Endodermal cell (in vitro differentiated cells): Measurements from ENCODE around the gene TBX5. TPM values are rescaled to one million over a fixed set of nuclear protein-coding genes. Genes with fewer than 3 reads are reported as not detected.

Experiments used
- DNase-seq: peaks from one replicate; pipeline ENCODE4 v3.0.0-alpha.2; 2017
- H3K27ac ChIP-seq: 2 replicates; pipeline ENCODE4 v1.5.1; 2013; ENCODE audit warnings: mild to moderate bottlenecking, low read depth, low read length, moderate library complexity
- H3K27me3 ChIP-seq: 2 replicates; pipeline ENCODE4 v1.6.1; 2013; ENCODE audit warnings: mild to moderate bottlenecking, low read length, moderate library complexity; ENCODE audit not compliant: insufficient read depth, control insufficient read depth, poor library complexity, severe bottlenecking
- H3K36me3 ChIP-seq: 2 replicates; pipeline ENCODE4 v1.7.0; 2013; ENCODE audit warnings: mild to moderate bottlenecking, low read length, moderate library complexity; ENCODE audit not compliant: control insufficient read depth, insufficient read depth
- H3K4me1 ChIP-seq: one replicate; pipeline ENCODE4 v1.7.0; 2013; ENCODE audit warnings: low read length; ENCODE audit not compliant: control insufficient read depth, insufficient read depth
- H3K4me3 ChIP-seq: 2 replicates; pipeline ENCODE4 v1.5.1; 2013; ENCODE audit warnings: mild to moderate bottlenecking, low read length, moderate library complexity
- H3K9ac ChIP-seq: 2 replicates; pipeline ENCODE4 v1.6.1; 2013; ENCODE audit warnings: mild to moderate bottlenecking, low read length, moderate library complexity; ENCODE audit not compliant: poor library complexity, severe bottlenecking; ENCODE audit errors: extremely low read depth
- H3K9me3 ChIP-seq: 2 replicates; pipeline ENCODE4 v1.6.1; 2013; ENCODE audit warnings: mild to moderate bottlenecking, low read length, moderate library complexity; ENCODE audit not compliant: control insufficient read depth
- H3K27ac Mint-ChIP-seq: 2 replicates; pipeline ENCODE4 v1.8.0; 2020; ENCODE audit warnings: mixed read lengths
- H3K27me3 Mint-ChIP-seq: 2 replicates; pipeline ENCODE4 v1.8.0; 2021; ENCODE audit warnings: mild to moderate bottlenecking, mixed read lengths; ENCODE audit not compliant: insufficient read depth
- H3K36me3 Mint-ChIP-seq: 2 replicates; pipeline ENCODE4 v1.8.0; 2020; ENCODE audit warnings: low read depth, mixed read lengths
- H3K4me1 Mint-ChIP-seq: 2 replicates; pipeline ENCODE4 v1.8.0; 2020; ENCODE audit warnings: mixed read lengths
- H3K4me3 Mint-ChIP-seq: 2 replicates; pipeline ENCODE4 v1.8.0; 2020; ENCODE audit warnings: mild to moderate bottlenecking, moderate library complexity, mixed read lengths
- H3K9me3 Mint-ChIP-seq: 2 replicates; pipeline ENCODE4 v1.8.0; 2020; ENCODE audit warnings: mild to moderate bottlenecking, mixed read lengths
- WGBS, 2 experiments: methylation state at CpG; one replicate each; pipeline versions ENCODE4 v1.1.5 to v1.1.7; 2013; ENCODE audit warnings: missing lambda C conversion rate in 2 of 2, mixed read lengths in 1 of 2; ENCODE audit not compliant: insufficient coverage in 1 of 2, insufficient read length in 1 of 2; 5-methylcytosine and 5-hydroxymethylcytosine counted together
- total RNA-seq, 2 donors: library from RNA; stranded (reverse); fragmentation: NEBNext Ultra II Directional in 1 of 2; extraction: Animal tissue kit (Norgen Biotek cat#: 25700) in 1 of 2; gene quantifications; 2 replicates in 1 of 2; 3 replicates in 1 of 2; pipeline ENCODE4 v1.2.1, GENCODE V29; 2021
- TF ChIP-seq, protein P1 (sequence below): fragments of 200-600 bp; sonication (generic); conservative IDR thresholded peaks from 2 replicates; pipeline ENCODE4 v1.5.0; 2021; ENCODE audit warnings: antibody characterized with exemption, mild to moderate bottlenecking

The TBX5 gene
- total RNA-seq, 2 donors from 2014 or later: not detected

DNA sequence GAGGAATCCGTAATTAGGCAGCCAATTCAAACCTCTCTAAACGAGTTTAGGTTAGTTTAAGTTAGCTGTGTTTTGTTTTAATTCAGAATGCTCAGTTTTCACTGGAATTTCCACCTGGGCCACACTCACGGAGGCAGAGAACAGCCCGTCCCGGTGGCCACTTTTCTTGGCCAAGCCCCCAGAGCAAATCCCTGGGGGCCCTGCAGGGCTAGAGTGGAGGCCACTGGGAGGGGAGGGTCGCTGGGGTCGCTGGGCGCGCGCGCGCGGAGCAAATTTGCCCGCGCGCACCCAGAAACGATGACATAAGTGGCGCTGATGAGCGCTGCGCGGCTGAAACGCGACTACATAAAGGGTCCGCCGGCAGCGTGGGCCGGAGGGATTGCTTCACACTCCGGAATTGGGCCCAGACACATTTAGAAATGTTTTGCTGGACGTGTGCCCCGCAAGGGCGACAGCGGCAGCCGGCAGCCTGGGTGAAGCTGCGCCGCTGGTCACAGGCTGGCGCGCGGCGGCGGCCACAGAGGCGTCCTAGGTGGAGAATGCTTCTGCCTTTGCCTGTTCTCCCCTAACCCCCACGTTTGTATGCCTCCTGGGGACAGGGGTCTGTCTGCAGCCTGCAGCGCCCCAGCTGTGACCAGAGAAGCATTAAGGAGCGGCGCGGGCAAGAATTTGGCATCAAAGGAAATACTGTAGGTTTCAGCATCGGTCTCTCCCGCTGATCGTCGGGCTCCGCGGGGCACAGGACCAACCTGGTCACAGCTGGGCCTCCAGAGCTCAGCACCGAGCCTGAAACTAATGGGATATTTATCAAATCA, 37.9 kb upstream of the TBX5 start:
- 1 to 2% methylated on average over 37 to 53 of the region's 53 CpGs for WGBS, 2 experiments
- no peak overlapping the region for H3K4me3 ChIP-seq
- H3K36me3 ChIP-seq: no peaks in the 10 kb centered on the region
- Mint-ChIP-seq H3K4me3 (no peak overlapping the region), H3K9me3 (no peaks in the 10 kb centered on the region), H3K36me3 (no peaks in the 10 kb centered on the region), H3K27me3 (peaks cover 100% of the 10 kb centered on the region), H3K4me1 (peaks cover 17% of the 10 kb centered on the region), H3K27ac (no peak overlapping the region)
- H3K9ac ChIP-seq: no peak overlapping the region
- H3K27ac ChIP-seq: no peak overlapping the region
- H3K4me1 ChIP-seq: peaks cover 3% of the 10 kb centered on the region
- DNase-seq: peak; percentile 73
- TF ChIP-seq, protein P1, sequence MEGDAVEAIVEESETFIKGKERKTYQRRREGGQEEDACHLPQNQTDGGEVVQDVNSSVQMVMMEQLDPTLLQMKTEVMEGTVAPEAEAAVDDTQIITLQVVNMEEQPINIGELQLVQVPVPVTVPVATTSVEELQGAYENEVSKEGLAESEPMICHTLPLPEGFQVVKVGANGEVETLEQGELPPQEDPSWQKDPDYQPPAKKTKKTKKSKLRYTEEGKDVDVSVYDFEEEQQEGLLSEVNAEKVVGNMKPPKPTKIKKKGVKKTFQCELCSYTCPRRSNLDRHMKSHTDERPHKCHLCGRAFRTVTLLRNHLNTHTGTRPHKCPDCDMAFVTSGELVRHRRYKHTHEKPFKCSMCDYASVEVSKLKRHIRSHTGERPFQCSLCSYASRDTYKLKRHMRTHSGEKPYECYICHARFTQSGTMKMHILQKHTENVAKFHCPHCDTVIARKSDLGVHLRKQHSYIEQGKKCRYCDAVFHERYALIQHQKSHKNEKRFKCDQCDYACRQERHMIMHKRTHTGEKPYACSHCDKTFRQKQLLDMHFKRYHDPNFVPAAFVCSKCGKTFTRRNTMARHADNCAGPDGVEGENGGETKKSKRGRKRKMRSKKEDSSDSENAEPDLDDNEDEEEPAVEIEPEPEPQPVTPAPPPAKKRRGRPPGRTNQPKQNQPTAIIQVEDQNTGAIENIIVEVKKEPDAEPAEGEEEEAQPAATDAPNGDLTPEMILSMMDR: no peak
- H3K9me3 ChIP-seq: peaks cover 6% of the 10 kb centered on the region
- H3K27me3 ChIP-seq: peaks cover 100% of the 10 kb centered on the region

GRCh38 chr12:114442578-114442977, 36.6 kb upstream of the TBX5 start:
- Mint-ChIP-seq H3K36me3 (no peaks in the 10 kb centered on the region), H3K4me3 (no peak overlapping the region), H3K27me3 (peaks cover 100% of the 10 kb centered on the region), H3K27ac (no peak overlapping the region), H3K9me3 (no peaks in the 10 kb centered on the region), H3K4me1 (peaks cover 15% of the 10 kb centered on the region)
- peaks cover 100% of the 10 kb centered on the region for H3K27me3 ChIP-seq
- H3K9ac ChIP-seq: no peak overlapping the region
- no peaks in the 10 kb centered on the region for H3K36me3 ChIP-seq
- no peak overlapping the region for H3K27ac ChIP-seq
- 8% methylated on average over 1 of the region's 1 CpG; no CpG with 5 or more reads in 1 of the 2 experiments for WGBS, 2 experiments
- peaks cover 6% of the 10 kb centered on the region for H3K9me3 ChIP-seq
- no peak overlapping the region for H3K4me3 ChIP-seq
- H3K4me1 ChIP-seq: peaks cover 3% of the 10 kb centered on the region
- DNase-seq: peak; percentile 29
- TF ChIP-seq, protein P1: no peak

GRCh38 chr12:114441545-114441944, 35.6 kb upstream of the TBX5 start:
- Histone ChIP-seq H3K27ac (no peak overlapping the region), H3K4me3 (no peak overlapping the region), H3K36me3 (no peaks in the 10 kb centered on the region), H3K4me1 (peaks cover 3% of the 10 kb centered on the region), H3K27me3 (peaks cover 100% of the 10 kb centered on the region), H3K9me3 (peaks cover 7% of the 10 kb centered on the region), H3K9ac (no peak overlapping the region)
- no peak overlapping the region for H3K4me3 Mint-ChIP-seq
- H3K27me3 Mint-ChIP-seq: peaks cover 100% of the 10 kb centered on the region
- DNase-seq: peak; percentile 66
- H3K36me3 Mint-ChIP-seq: no peaks in the 10 kb centered on the region
- H3K4me1 Mint-ChIP-seq: peaks cover 15% of the 10 kb centered on the region
- H3K27ac Mint-ChIP-seq: no peak overlapping the region
- WGBS, 2 experiments: 14 to 17% methylated on average over 6 of the region's 6 CpGs
- TF ChIP-seq, protein P1: no peak
- peaks cover 7% of the 10 kb centered on the region for H3K9me3 Mint-ChIP-seq
